ENCODE data around the gene LASP1. TPM values are rescaled to one million over a fixed set of nuclear protein-coding genes. Genes with fewer than 3 reads are reported as not detected.

Gene LASP1
- total RNA-seq, 1 donor from 2014 or later: 127 TPM

DNA sequence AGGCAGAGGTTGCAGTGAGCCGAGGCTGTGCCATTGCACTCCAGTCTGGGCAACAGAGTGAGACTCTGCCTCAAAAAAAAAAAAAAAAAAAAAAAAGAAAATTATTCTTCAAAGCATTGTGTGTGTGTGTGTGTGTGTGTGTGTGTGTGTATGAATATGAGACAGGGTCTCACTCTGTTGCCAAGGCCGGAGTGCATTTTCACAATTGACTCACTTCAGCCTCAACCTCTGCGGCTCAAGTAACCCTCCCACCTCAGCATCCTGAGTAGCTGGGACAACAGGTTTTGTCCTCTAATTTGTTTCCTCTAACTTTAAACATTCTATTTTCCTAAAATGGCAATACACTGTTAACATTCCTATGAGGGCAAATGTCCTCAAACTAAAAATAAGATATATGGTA lies 89.7 kb downstream of the LASP1 start:
- ATAC-seq: no peak
- no peak for DNase-seq (ENCODE audit: low spot score)
- intact Hi-C loops (cut with DNase I): no loop called here

DNA sequence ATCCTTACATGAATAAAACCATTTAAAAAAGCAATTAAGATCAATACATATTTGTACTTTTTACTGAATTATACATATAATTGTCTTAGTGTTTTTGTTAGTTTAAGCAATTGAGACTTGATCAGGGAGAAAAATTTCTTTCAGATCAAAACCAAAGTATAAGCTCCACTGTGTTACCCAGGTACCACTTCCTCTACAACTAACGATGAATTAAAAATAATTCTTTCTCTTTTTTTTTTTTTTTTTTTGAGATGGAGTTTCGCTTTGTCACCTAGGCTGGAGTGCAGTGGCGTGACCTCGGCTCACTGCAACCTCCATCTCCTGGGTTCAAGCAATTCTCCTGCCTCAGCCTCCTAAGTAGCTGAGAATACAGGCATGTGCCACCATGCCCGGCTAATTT lies 90.5 kb downstream of the LASP1 start:
- intact Hi-C loops (cut with DNase I): no loop called here
- ATAC-seq: no peak
- DNase-seq (ENCODE audit: low spot score): no peak

DNA sequence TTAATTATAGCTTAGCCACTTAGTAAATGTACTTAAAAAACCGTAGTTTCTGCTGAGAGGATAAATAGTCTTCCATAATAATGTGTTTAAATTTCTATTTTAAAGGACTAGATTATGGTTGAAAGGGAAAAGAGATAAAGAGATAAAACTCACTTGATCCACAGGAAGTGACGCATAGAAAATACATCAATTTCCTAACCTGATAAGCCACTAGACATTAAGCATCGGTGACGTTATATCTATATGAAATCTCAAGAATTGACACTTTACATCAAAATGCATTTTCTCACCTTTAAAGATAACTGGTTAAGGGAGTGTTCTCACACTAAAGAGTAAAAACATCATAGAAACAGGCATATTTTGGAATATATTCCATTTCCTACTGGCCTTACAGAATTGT lies 91.6 kb downstream of the LASP1 start:
- DNase-seq (ENCODE audit: low spot score) (no peak), ATAC-seq (no peak)
- intact Hi-C loops (cut with DNase I): no loop called here

GRCh38 chr17:38967290-38967738 lies 97.5 kb downstream of the LASP1 start, which contains the start of gene FBXO47:
FBXO47 (minus strand) TSS chr17:38967403; CDS start chr17:38963025, 4,378 bp downstream.
- intact Hi-C loops (cut with DNase I): loop anchor here (5.0 kb wide), 1 partner anchor 100 kb away; no protein-coding TSS in a partner anchor
- ATAC-seq (peak; percentile 99), DNase-seq (ENCODE audit: low spot score) (peak; percentile 96)

GRCh38 chr17:38969281-38969680 lies 99.4 kb downstream of the LASP1 start:
- ATAC-seq: no peak
- peak; percentile 66 for DNase-seq (ENCODE audit: low spot score)
- intact Hi-C loops (cut with DNase I): loop anchor here (5.0 kb wide), 1 partner anchor 102 kb away; no protein-coding TSS in a partner anchor

- DNase-seq (ENCODE audit: low spot score) (no peak), ATAC-seq (no peak)
- intact Hi-C loops (cut with DNase I): no loop called here
Measured at GRCh38 chr17:38970128-38970527, 100.3 kb downstream of the LASP1 start.

- no peak for ATAC-seq
- no peak for DNase-seq (ENCODE audit: low spot score)
- intact Hi-C loops (cut with DNase I): no loop called here
Measured at GRCh38 chr17:38970804-38971203, 100.9 kb downstream of the LASP1 start.

Small RNA genes lying within 50 kb of the gene (microRNA-seq; reads per million reads assigned to microRNA genes)
- gene MIR4727 (1.8 reads per million), gene MIR6779 (not detected)

Other genes starting within 250 kb of the LASP1 start
- gene EPOP, start 195.1 kb upstream of the LASP1 start, total RNA-seq: 1.5 TPM
- 202 TPM for gene MLLT6, start 164.8 kb upstream of the LASP1 start, total RNA-seq
- gene CISD3, start 139.7 kb upstream of the LASP1 start, total RNA-seq: 17.3 TPM
- gene PCGF2, start 121.7 kb upstream of the LASP1 start, total RNA-seq: 56.2 TPM
- gene PSMB3, start 117.3 kb upstream of the LASP1 start, total RNA-seq: 84.8 TPM
- 58.5 TPM for gene PIP4K2B, start 70.5 kb upstream of the LASP1 start, total RNA-seq
- gene CWC25, start 44.7 kb upstream of the LASP1 start, total RNA-seq: 25.6 TPM
- 1,106 TPM for gene RPL23, start 16.3 kb upstream of the LASP1 start, total RNA-seq
- not detected for gene FBXO47, start 97.3 kb downstream of the LASP1 start, total RNA-seq